Measurements from ENCODE around the gene ATN1. TPM values are rescaled to one million over a fixed set of nuclear protein-coding genes. Genes with fewer than 3 reads are reported as not detected.
"Not testable (repeated sequence)": the region's sequence is repeated elsewhere in the genome, so short reads cannot be mapped to it uniquely, and the experiment has no call there.

Gene ATN1
- total RNA-seq, 1 experiment from 2014 or later = 3.1 TPM

GRCh38 chr12:6899427-6899826 is 28.3 kb upstream of the ATN1 start:
- DNase-seq (ENCODE audit: low read depth, low spot score) = no peak
- in situ Hi-C loops (cut with HindIII; ENCODE audit: low pct_unique_long_range_greater_than_20kb, low sequenced_read_pairs) = no loop called here

- in situ Hi-C loops (cut with HindIII; ENCODE audit: low pct_unique_long_range_greater_than_20kb, low sequenced_read_pairs) = no loop called here
- no peak for DNase-seq (ENCODE audit: low read depth, low spot score)
Observed at GRCh38 chr12:6899837-6900519, 27.8 kb upstream of the ATN1 start.

- DNase-seq (ENCODE audit: low read depth, low spot score) = no peak
- in situ Hi-C loops (cut with HindIII; ENCODE audit: low pct_unique_long_range_greater_than_20kb, low sequenced_read_pairs) = no loop called here
Observed at GRCh38 chr12:6902448-6902847, 25.3 kb upstream of the ATN1 start.

GRCh38 chr12:6903722-6904121 is 24.0 kb upstream of the ATN1 start:
- in situ Hi-C loops (cut with HindIII; ENCODE audit: low pct_unique_long_range_greater_than_20kb, low sequenced_read_pairs) = no loop called here
- no peak for DNase-seq (ENCODE audit: low read depth, low spot score)

GRCh38 chr12:6904280-6905276 is 23.2 kb upstream of the ATN1 start, which contains the start of gene LRRC23:
LRRC23 (plus strand) TSS chr12:6904822; CDS start chr12:6905634, 812 bp downstream.
- in situ Hi-C loops (cut with HindIII; ENCODE audit: low pct_unique_long_range_greater_than_20kb, low sequenced_read_pairs) = no loop called here
- peak; percentile 95 for DNase-seq (ENCODE audit: low read depth, low spot score)

- in situ Hi-C loops (cut with HindIII; ENCODE audit: low pct_unique_long_range_greater_than_20kb, low sequenced_read_pairs) = no loop called here
- DNase-seq (ENCODE audit: low read depth, low spot score) = no peak
Observed at GRCh38 chr12:6905414-6906040, 22.2 kb upstream of the ATN1 start.

- DNase-seq (ENCODE audit: low read depth, low spot score); in situ Hi-C loops (cut with HindIII; ENCODE audit: low pct_unique_long_range_greater_than_20kb, low sequenced_read_pairs): not testable (repeated sequence)
Observed at GRCh38 chr12:6908141-6908540, 19.6 kb upstream of the ATN1 start.

GRCh38 chr12:6909421-6910145 is 18.2 kb upstream of the ATN1 start:
- in situ Hi-C loops (cut with HindIII; ENCODE audit: low pct_unique_long_range_greater_than_20kb, low sequenced_read_pairs) = no loop called here
- no peak for DNase-seq (ENCODE audit: low read depth, low spot score)

- in situ Hi-C loops (cut with HindIII; ENCODE audit: low pct_unique_long_range_greater_than_20kb, low sequenced_read_pairs) = no loop called here
Observed at GRCh38 chr12:6912164-6912935, 15.4 kb upstream of the ATN1 start.

GRCh38 chr12:6914246-6914946 is 13.4 kb upstream of the ATN1 start, which contains the start of gene ENO2:
ENO2 (plus strand) TSS chr12:6914580; CDS start chr12:6915833, 1,253 bp downstream.
- in situ Hi-C loops (cut with HindIII; ENCODE audit: low pct_unique_long_range_greater_than_20kb, low sequenced_read_pairs) = no loop called here
- DNase-seq (ENCODE audit: low read depth, low spot score) = no peak

More at GRCh38 chr12:6912164-6912935, 15.4 kb upstream of the ATN1 start:
- no peak for DNase-seq (ENCODE audit: low read depth, low spot score)

- no peak for DNase-seq (ENCODE audit: low read depth, low spot score)
- in situ Hi-C loops (cut with HindIII; ENCODE audit: low pct_unique_long_range_greater_than_20kb, low sequenced_read_pairs) = no loop called here
Observed at GRCh38 chr12:6914947-6915788, 12.6 kb upstream of the ATN1 start.

- in situ Hi-C loops (cut with HindIII; ENCODE audit: low pct_unique_long_range_greater_than_20kb, low sequenced_read_pairs) = no loop called here
- DNase-seq (ENCODE audit: low read depth, low spot score) = no peak
Observed at GRCh38 chr12:6915789-6916285, 11.9 kb upstream of the ATN1 start.

GRCh38 chr12:6916426-6917200 is 11.1 kb upstream of the ATN1 start:
- no peak for DNase-seq (ENCODE audit: low read depth, low spot score)
- in situ Hi-C loops (cut with HindIII; ENCODE audit: low pct_unique_long_range_greater_than_20kb, low sequenced_read_pairs) = no loop called here

GRCh38 chr12:6917491-6918231 is 10.1 kb upstream of the ATN1 start:
- in situ Hi-C loops (cut with HindIII; ENCODE audit: low pct_unique_long_range_greater_than_20kb, low sequenced_read_pairs) = no loop called here
- no peak for DNase-seq (ENCODE audit: low read depth, low spot score)

Data from SK-MEL-5 (cell line).